Measurements from ENCODE around the gene SH3BP4.

DNA sequence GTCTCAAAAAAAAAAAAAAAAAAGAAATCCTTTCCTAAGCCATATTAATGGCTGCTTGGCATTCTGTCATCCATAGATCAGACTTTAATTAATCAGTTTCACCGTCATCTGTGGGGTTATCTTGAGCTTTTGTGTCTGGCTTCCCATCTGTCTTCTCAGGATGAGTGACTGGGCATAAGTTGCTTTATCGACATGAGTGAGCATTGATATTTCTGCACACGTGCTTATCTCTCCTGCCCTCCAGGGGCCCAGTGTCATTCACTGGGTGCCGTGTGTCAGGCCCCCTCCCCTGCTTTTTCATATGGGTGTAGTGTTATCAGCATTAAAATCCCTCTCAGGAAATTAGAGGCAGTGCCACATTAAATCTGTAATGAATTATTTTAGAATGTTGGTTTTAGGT lies 65.6 kb downstream of the SH3BP4 start:
- TF ChIP-seq, protein P1, sequence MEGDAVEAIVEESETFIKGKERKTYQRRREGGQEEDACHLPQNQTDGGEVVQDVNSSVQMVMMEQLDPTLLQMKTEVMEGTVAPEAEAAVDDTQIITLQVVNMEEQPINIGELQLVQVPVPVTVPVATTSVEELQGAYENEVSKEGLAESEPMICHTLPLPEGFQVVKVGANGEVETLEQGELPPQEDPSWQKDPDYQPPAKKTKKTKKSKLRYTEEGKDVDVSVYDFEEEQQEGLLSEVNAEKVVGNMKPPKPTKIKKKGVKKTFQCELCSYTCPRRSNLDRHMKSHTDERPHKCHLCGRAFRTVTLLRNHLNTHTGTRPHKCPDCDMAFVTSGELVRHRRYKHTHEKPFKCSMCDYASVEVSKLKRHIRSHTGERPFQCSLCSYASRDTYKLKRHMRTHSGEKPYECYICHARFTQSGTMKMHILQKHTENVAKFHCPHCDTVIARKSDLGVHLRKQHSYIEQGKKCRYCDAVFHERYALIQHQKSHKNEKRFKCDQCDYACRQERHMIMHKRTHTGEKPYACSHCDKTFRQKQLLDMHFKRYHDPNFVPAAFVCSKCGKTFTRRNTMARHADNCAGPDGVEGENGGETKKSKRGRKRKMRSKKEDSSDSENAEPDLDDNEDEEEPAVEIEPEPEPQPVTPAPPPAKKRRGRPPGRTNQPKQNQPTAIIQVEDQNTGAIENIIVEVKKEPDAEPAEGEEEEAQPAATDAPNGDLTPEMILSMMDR (IDR thresholded peaks at IDR 0.05), result no peak
- TF ChIP-seq EZH2 (IDR thresholded peaks at IDR 0.05; ENCODE audit: borderline replicate concordance, insufficient read depth, low read depth, low read length, poor library complexity, severe bottlenecking), result no peak
